Measurements from ENCODE around the gene TMEM184A.

The TMEM184A gene

DNA sequence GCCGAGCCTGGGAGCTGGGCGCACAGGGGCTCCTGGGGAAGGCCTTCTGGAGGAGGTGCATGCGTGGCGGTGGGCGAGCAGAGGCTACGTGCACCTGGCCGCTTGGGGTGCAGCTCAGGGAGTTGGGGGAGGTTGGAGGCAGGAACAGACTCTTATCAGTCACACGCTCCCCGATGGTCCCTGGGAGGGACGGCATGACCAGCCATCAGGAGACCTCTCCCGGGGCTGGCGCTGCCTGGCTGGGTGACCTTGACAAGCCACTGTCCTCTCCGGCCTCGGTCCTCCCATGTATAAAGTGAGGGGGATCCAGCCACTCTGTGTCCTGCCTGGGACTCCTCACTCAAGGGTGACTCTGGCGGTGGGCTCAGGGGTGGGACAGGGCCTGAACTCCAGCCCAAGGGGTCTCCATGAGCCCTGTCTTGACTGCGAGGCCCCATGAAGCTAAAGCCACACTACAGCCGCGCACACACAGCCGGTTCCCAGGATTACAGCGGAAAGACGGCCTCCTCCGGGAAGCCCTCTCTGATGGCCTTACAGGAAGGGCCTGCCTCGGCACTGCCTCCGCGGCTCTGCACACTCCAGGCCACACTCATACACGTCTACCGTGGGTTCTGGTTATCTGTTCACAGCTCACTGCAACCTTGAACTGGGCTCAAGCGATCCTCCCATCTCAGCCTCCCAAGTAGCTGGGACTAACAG lies 2.3 kb downstream of the TMEM184A start:
- DNase-seq (ENCODE audit: low read depth in 1 of 2, low spot score in 1 of 2): no peak

DNA sequence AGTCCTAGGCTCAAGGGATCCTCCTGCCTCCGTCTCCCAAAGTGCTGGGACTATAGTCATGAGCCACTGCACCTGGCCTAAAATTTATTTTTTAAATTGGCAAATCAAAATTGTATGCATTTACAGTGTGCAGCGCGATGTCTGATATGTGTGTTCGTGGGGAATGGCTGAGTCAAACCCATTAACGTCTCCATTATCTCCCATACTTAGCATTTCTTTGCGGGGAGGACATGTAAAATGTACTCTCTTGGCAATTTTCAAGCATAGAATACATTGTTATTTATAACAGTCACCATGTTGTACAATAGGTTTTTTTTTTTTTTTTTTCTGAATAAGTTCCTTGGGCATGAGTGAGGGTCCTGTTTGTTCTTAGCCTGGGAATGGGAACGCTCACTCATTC lies 3.8 kb downstream of the TMEM184A start:
- no peak for DNase-seq (ENCODE audit: low read depth in 1 of 2, low spot score in 1 of 2)

DNA sequence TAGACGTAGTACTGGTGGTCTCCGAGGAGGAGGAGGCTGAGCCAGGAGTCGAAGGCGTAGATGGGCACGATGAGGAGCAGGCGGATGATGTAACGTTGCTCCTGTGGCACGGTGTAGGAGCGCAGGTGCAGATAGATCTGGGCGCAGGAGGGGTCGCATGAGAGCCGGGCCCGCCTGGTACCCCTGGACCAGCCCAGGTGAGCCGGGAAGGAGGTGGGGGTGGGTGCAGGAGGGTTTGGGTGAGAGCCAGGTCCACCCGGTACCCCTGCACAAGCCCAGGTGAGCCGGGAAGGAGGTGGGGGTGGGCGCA lies 5.2 kb downstream of the TMEM184A start:
- DNase-seq (ENCODE audit: low read depth in 1 of 2, low spot score in 1 of 2): no peak

- no peak for DNase-seq (ENCODE audit: low read depth in 1 of 2, low spot score in 1 of 2)
Observed at GRCh38 chr7:1550005-1550845, 5.8 kb downstream of the TMEM184A start.

- no peak for DNase-seq (ENCODE audit: low read depth in 1 of 2, low spot score in 1 of 2)
Observed at GRCh38 chr7:1549357-1550004, 6.5 kb downstream of the TMEM184A start.

GRCh38 chr7:1548944-1549343 lies 7.1 kb downstream of the TMEM184A start:
- no peak for DNase-seq (ENCODE audit: low read depth in 1 of 2, low spot score in 1 of 2)

DNA sequence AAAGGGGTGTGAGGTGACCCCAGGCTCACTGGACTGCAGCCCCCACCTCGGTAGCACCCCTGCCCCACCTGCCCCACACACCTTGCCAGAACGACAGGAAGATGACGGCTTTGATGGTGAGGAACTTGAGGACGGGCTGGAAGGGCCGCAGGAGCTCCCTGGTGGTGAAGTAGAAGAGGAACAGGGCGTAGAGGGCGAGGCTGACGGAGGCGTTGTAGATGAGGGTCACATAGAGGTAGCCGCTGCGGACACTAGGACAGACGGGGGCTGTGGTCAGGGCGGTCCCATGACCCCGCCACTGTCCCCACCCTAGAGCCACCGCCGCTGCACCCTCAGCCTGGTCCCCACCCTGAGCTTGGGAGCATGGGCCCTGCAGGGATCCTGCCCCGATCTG lies 7.6 kb downstream of the TMEM184A start:
- DNase-seq (ENCODE audit: low read depth in 1 of 2, low spot score in 1 of 2): no peak

DNA sequence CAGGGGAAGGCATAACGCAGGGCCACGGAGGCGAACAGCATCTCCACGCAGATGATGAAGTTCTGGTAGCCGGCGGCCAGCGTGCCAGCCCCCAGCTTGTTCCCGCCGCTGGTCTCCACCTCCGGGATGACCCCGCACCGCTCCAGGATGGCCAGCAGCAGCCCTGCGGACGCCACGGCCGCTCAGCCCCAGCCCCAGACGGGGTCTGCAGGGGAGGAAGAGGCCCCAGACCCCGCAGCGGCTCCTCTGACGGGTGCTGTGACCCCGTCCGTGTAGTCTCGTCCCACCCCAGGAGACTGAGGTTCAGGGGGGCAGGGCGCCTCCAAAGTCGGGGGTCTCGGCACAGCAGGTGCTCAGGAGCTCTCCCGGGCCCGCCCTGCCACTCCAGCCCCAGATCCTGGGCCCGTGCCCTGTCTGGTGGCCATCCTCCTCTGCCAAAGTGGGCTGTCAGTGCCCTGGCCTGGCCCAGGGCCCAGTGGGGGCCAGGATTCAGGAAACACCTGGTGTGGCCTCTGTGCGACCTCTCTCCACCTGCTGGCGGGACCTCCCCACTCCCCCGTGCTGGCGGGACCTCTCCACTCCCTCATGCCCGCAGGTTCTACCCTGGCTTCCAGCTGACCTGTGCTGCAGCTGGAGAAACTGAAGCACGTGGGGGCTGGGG lies 8.1 kb downstream of the TMEM184A start:
- DNase-seq (ENCODE audit: low read depth in 1 of 2, low spot score in 1 of 2): no peak

- DNase-seq (ENCODE audit: low read depth in 1 of 2, low spot score in 1 of 2): no peak
Observed at GRCh38 chr7:1546909-1547776, 8.9 kb downstream of the TMEM184A start.

DNA sequence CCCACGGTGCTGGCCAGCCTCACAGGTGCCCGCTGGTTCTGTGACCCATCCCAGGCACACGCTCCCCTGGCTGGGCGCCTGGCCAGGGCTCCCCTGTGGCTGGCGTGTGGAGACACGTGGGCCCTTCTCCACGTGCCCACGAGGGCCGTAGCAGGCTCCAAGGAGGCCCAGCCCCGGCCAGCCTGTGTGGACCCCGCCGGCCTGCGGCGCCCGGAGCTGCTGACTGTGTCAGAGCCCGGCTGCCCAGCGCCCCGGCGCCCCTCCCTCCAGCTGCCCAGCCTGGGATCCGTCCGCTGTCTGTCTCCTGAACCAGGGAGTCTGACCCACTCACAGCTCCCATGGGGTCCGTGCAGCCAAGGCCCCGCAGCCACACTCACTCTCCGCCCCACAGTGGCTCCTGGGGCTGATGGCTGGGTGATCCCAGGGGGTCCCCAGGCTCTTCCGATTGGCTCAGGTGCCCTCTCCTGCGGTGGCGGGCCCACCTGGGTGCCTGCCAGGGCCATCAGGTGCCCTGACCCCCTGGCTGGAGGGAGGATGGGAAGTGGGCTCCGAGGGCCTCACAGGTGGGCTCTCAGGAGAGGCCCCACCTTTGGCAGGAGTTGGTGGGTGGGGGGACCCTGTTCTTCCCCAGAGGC lies 9.6 kb downstream of the TMEM184A start:
- DNase-seq (ENCODE audit: low read depth in 1 of 2, low spot score in 1 of 2): no peak

DNA sequence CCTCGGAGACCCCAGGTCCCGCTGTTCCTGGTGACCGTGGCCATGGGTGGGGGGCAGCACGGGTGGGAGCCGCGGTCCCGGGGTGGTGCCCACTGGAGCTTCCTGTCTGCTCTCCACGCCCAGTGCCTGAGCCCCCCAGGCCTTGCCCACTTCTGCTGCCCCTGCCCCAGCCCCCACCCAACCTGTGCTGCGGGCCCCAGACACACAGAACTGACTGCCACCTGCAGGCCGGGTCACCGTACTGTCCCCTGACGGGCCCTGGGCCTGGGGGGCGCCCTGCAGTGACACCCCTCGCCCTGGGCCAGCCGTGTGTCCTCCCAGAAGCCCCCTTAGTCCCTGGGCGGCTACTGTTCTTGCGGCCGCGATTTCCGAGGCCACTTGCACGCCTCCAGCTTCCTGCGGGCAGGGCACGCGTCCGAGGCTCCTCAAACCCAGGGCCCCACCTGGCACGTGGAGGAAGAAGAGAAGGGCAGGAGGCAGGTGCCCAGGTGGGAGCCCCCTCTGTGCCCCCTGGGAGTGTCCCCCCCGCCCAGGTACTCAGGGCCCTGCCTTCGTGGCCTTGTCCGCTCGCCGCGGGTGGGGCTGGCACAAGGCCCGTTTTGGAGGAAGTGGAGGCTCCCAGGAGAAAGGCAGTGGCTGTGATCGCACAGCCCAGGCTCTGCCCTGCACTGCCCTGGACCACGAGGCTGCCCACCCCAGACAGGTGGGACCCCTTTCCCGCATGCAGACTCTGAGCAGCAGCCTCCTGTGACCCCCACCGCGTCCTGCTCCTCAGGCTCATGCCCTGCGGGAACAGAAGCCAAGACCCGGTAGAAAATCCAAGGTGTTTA lies 10.4 kb downstream of the TMEM184A start:
- no peak for DNase-seq (ENCODE audit: low read depth in 1 of 2, low spot score in 1 of 2)

GRCh38 chr7:1544896-1545416 lies 11.0 kb downstream of the TMEM184A start:
- no peak for DNase-seq (ENCODE audit: low read depth in 1 of 2, low spot score in 1 of 2)

GRCh38 chr7:1544178-1544895 lies 11.7 kb downstream of the TMEM184A start:
- DNase-seq (ENCODE audit: low read depth in 1 of 2, low spot score in 1 of 2): no peak

DNA sequence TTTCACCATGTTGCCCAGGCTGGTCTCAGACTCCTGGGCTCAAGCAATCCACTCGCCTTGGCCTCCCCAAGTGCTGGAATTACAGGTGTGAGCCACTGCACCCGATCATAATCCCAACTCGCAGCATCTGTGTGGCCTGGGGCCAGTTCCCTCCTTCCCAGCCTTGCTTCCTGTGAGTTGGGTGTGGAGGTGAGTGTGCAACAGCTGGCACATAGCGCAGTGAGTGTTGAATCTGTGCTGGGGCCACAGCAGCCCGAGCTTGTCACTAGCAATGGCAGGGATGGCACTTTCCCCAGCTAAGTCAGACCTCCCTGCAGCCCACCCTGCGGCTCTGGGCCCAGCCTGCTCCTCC lies 12.2 kb downstream of the TMEM184A start:
- no peak for DNase-seq (ENCODE audit: low read depth in 1 of 2, low spot score in 1 of 2)

DNA sequence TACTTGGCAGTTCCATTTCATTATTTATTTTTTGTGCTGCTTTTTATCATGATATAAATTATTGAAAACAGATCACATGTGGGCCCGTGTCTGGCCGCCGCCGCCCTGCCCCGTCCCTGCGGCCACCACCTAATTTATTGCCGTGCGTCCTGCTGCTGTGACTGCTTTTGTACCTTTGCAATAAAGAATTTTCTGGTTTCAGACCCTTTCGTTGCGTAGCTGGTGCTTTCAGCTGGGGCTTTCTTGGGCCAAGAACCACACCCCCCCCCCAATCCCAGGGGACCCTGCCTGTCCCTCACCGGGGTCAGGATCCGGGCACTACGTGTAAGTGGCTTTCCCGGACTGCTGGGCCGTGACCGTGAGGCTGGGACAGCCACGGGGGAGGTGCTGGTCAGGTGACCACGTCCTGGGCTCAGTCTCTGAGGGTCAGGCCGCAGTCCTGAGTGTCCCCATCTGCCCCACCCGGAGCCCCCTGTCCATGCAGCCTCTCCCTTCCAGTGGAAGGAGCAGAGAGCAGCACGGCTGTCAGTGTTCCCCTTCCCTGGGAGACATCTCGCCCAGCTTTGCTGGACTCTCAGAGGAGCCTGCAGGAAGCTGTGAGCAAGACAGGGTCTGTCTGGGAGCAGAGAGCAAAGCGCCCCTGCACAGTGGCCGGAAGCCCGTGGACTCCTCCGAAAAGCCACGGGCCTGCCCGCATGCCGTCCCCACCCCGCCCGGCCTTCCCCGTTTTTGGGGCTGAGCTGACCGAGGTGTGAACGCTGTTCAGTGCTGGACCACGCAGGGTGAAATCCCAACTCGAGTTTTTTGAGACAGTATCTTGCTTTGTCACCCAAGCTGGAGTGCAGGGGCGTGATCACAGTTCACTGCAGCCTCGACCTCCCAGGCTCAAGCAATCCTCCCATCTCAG lies 12.9 kb downstream of the TMEM184A start:
- DNase-seq (ENCODE audit: low read depth in 1 of 2, low spot score in 1 of 2): no peak

GRCh38 chr7:1542329-1542728 lies 13.7 kb downstream of the TMEM184A start:
- no peak for DNase-seq (ENCODE audit: low read depth in 1 of 2, low spot score in 1 of 2)

DNA sequence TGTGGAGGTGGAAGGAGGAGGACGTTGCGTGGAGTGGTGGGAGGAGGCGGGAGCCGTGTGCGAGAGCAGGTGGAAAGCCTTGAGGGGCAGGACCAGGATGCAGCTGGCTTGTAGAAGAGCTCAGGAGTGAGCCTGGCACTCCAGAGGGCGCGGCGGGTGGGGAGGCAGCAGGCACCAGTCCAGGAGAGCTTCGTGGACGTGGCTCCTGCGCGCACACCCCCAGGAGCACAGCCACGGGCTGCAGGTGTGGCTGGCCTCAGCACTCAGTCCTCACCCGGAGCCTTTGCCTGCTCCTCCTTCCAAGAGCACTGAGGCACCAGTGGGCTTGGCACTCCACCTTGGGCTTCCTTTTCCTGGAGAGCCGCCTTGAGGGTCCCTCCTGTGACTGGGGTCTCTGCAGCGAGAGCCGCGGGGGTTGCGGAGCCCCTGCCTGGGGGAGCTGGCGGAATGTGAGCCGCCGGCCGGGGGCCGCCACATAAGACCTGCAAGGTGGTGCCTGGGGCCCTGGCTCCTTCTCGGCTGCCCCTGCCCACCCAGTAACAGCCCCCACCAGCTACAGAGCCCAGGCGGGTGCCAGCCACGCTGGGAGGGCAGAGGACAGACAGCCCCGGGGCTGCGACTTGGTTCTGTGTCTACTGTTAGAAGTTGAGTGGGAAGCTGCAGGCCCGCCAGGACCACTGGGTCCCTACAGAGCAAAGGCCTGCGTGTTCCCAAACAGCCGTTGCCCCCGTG lies 14.4 kb downstream of the TMEM184A start:
- DNase-seq (ENCODE audit: low read depth in 1 of 2, low spot score in 1 of 2): no peak

Data from stimulated activated CD4-positive, alpha-beta T cell treated with anti-CD3 and anti-CD28 coated beads, Interleukin-15, amount 100 ng/mL, for 1 hour (primary cell).